Measurements from ENCODE around the gene SBF2.

DNA sequence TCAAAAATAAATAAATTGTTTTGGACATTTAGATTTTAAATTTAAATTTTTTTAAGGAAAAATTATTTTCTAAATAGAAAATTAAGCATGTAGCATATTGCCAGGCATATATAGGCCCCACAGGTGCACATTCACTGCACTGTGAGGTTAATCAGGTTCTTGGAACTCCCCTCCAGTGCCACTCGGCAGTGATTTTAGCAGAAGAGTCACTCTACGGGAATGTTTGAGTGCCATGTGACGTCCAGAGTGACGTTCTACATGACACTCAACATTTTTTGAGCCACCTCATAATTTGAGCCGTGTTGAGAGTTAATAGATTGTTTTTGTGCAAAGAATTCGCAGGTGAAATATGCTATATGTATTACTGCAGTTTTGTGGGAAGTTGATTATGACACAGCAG, 552.8 kb downstream of the SBF2 start:
- TF ChIP-seq, protein P1, sequence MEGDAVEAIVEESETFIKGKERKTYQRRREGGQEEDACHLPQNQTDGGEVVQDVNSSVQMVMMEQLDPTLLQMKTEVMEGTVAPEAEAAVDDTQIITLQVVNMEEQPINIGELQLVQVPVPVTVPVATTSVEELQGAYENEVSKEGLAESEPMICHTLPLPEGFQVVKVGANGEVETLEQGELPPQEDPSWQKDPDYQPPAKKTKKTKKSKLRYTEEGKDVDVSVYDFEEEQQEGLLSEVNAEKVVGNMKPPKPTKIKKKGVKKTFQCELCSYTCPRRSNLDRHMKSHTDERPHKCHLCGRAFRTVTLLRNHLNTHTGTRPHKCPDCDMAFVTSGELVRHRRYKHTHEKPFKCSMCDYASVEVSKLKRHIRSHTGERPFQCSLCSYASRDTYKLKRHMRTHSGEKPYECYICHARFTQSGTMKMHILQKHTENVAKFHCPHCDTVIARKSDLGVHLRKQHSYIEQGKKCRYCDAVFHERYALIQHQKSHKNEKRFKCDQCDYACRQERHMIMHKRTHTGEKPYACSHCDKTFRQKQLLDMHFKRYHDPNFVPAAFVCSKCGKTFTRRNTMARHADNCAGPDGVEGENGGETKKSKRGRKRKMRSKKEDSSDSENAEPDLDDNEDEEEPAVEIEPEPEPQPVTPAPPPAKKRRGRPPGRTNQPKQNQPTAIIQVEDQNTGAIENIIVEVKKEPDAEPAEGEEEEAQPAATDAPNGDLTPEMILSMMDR (IDR thresholded peaks at IDR 0.05; ENCODE audit: low read length), result no peak
- no peak for TF ChIP-seq EZH2 (IDR thresholded peaks at IDR 0.05; ENCODE audit: borderline replicate concordance, low read length)

All from OCI-LY1 (cell line).